ENCODE measurements around the gene TAS2R20. TPM values are rescaled to one million over a fixed set of nuclear protein-coding genes. Genes with fewer than 3 reads are reported as not detected.

The TAS2R20 gene
- polyA plus RNA-seq, 1 of the 3 experiments (the other 2 are of a cell fraction): 0.33 TPM

GRCh38 chr12:11022520-11022919 lies 24.4 kb upstream of the TAS2R20 start, which contains the start of gene TAS2R19:
Gene TAS2R19, minus strand, starts transcription at chr12:11022620. Its CDS starts 49 bp downstream, at chr12:11022571.
- no peaks in the 10 kb centered on the region for H3K27me3 ChIP-seq (ENCODE audit: insufficient read depth)
- H3F3A ChIP-seq (replicated peaks; ENCODE audit: insufficient read depth): no peaks in the 10 kb centered on the region
- TF ChIP-seq EP300 (IDR thresholded peaks at IDR 0.05; ENCODE audit: borderline replicate concordance in 1 of 2, low read depth in 1 of 2, low read length in 1 of 2) (no peak), GABPA (IDR thresholded peaks at IDR 0.05; ENCODE audit: low read depth) (no peak), RXRA (IDR thresholded peaks at IDR 0.05; ENCODE audit: borderline replicate concordance, low read depth) (no peak), RCOR1 (IDR thresholded peaks at IDR 0.05; ENCODE audit: low read length) (no peak), NRF1 (IDR thresholded peaks at IDR 0.05; ENCODE audit: low read depth, low read length) (no peak), TCF12 (IDR thresholded peaks at IDR 0.05) (no peak)
- no peaks in the 10 kb centered on the region for H3K4me1 ChIP-seq (ENCODE audit: control insufficient read depth in 1 of 2, insufficient read depth in 2 of 2, low read depth in 1 of 2, low read length in 1 of 2)
- H3K36me3 ChIP-seq (replicated peaks in 1 of 2; ENCODE audit: control insufficient read depth in 1 of 2, insufficient read depth in 2 of 2, low read length in 1 of 2): peaks cover 9 to 15% of the 10 kb centered on the region in 2 experiments
- no peak for DNase-seq
- no peak within 1 kb of the TSS for H3K9ac ChIP-seq
- CTCF ChIA-PET: no interaction called here
- H3K4me3 ChIP-seq (ENCODE audit: low read depth in 2 of 2, low read length in 1 of 2): no peak within 1 kb of the TSS
- no peak within 1 kb of the TSS for H2AFZ ChIP-seq (ENCODE audit: low read depth)
- no peak within 1 kb of the TSS for H3K4me2 ChIP-seq
- POLR2A ChIA-PET: no interaction called here
- H3K9me3 ChIP-seq: peaks cover 4% of the 10 kb centered on the region; the same call in 1 of the 2 replicates
- H3K79me2 ChIP-seq (ENCODE audit: insufficient read depth): no peaks in the 10 kb centered on the region
- H4K20me1 ChIP-seq (ENCODE audit: insufficient read depth): no peaks in the 10 kb centered on the region
- H3K9me2 ChIP-seq: no peaks in the 10 kb centered on the region
- H3K27ac ChIP-seq (ENCODE audit: low read depth in 2 of 2, low read length in 1 of 2): no peak within 1 kb of the TSS
- WGBS (ENCODE audit: low lambda C conversion rate): 91% methylated on average over 1 of the region's 1 CpG

- POLR2A ChIA-PET: no interaction called here
- Histone ChIP-seq H3F3A (replicated peaks; ENCODE audit: insufficient read depth) (no peaks in the 10 kb centered on the region), H3K9me3 (no peaks in the 10 kb centered on the region), H3K4me1 (ENCODE audit: control insufficient read depth in 1 of 2, insufficient read depth in 2 of 2, low read depth in 1 of 2, low read length in 1 of 2) (no peaks in the 10 kb centered on the region; a peak in 1 of 4 replicates), H3K9ac (no peak overlapping the region), H3K27ac (ENCODE audit: low read depth in 2 of 2, low read length in 1 of 2) (no peak overlapping the region; a peak in 1 of 4 replicates), H3K4me2 (no peak overlapping the region), H2AFZ (ENCODE audit: low read depth) (no peak overlapping the region), H3K27me3 (ENCODE audit: insufficient read depth) (no peaks in the 10 kb centered on the region), H3K9me2 (no peaks in the 10 kb centered on the region), H3K36me3 (replicated peaks in 1 of 2; ENCODE audit: control insufficient read depth in 1 of 2, insufficient read depth in 2 of 2, low read length in 1 of 2) (peaks cover 4 to 9% of the 10 kb centered on the region in 2 experiments), H4K20me1 (ENCODE audit: insufficient read depth) (no peaks in the 10 kb centered on the region), H3K4me3 (ENCODE audit: low read depth in 2 of 2, low read length in 1 of 2) (no peak overlapping the region), H3K79me2 (ENCODE audit: insufficient read depth) (peaks cover 6% of the 10 kb centered on the region; the same call in 1 of the 2 replicates)
- TF ChIP-seq EP300 (IDR thresholded peaks at IDR 0.05; ENCODE audit: borderline replicate concordance in 1 of 2, low read depth in 1 of 2, low read length in 1 of 2) (no peak), PBX3 (IDR thresholded peaks at IDR 0.05) (no peak), MEF2A (IDR thresholded peaks at IDR 0.05; ENCODE audit: borderline replicate concordance, low read depth) (no peak), SMC3 (IDR thresholded peaks at IDR 0.05; ENCODE audit: low read depth, low read length) (no peak), NRF1 (IDR thresholded peaks at IDR 0.05; ENCODE audit: low read depth, low read length) (no peak), ZBTB33 (IDR thresholded peaks at IDR 0.05; ENCODE audit: borderline replicate concordance, low read depth) (no peak), POLR2AphosphoS5 (IDR thresholded peaks at IDR 0.05; ENCODE audit: low read depth, low read length) (no peak), GATA2 (CRISPR knock-in tag; IDR thresholded peaks at IDR 0.05) (no peak), REST (IDR thresholded peaks at IDR 0.05; ENCODE audit: low read depth, low read length) (no peak), MXI1 (IDR thresholded peaks at IDR 0.05; ENCODE audit: low read depth, low read length) (no peak)
- no peak for DNase-seq
- 95% methylated on average over 1 of the region's 1 CpG for WGBS (ENCODE audit: low lambda C conversion rate)
- CTCF ChIA-PET: no interaction called here
Observed at GRCh38 chr12:11016937-11017336, 18.8 kb upstream of the TAS2R20 start.
